ENCODE results near the gene MSL3. TPM values are rescaled to one million over a fixed set of nuclear protein-coding genes. Genes with fewer than 3 reads are reported as not detected.

Gene MSL3
- total RNA-seq, 1 experiment from 2014 or later: 39.3 TPM

GRCh38 chrX:11778230-11778629, 20.2 kb downstream of the MSL3 start:
- CTCF ChIA-PET: no interaction called here
- intact Hi-C loops (cut with micrococcal nuclease; ENCODE audit: unreplicated experiment): no loop called here

GRCh38 chrX:11781133-11781532, 23.1 kb downstream of the MSL3 start:
- intact Hi-C loops (cut with micrococcal nuclease; ENCODE audit: unreplicated experiment): no loop called here
- Histone ChIP-seq H3K4me3 (no peak overlapping the region), H3K79me2 (ENCODE audit: low read depth) (no peaks in the 10 kb centered on the region), H3K4me1 (replicated peaks; ENCODE audit: insufficient read depth) (no peaks in the 10 kb centered on the region), H3K36me3 (ENCODE audit: low read depth) (no peaks in the 10 kb centered on the region), H3K4me2 (no peak overlapping the region), H3K27me3 (ENCODE audit: insufficient read depth, low read depth) (no peaks in the 10 kb centered on the region), H3K9me2 (ENCODE audit: insufficient read depth) (no peaks in the 10 kb centered on the region), H3F3A (ENCODE audit: insufficient read depth, low read depth) (no peaks in the 10 kb centered on the region), H3K27ac (no peak overlapping the region), H2AFZ (no peak overlapping the region), H4K20me1 (ENCODE audit: insufficient read depth) (no peaks in the 10 kb centered on the region), H3K9me3 (ENCODE audit: insufficient read depth, low read depth) (no peaks in the 10 kb centered on the region)
- no TSS peak for BruUV-seq (replicated peaks)
- CTCF ChIA-PET: no interaction called here
- no peak for DNase-seq
- TF ChIP-seq EZH2 (IDR thresholded peaks at IDR 0.05; ENCODE audit: low read depth): no peak
- TF ChIP-seq CTCF (conservative IDR thresholded peaks at IDR 0.05): no peak
- POLR2A ChIA-PET (ENCODE audit: unreplicated experiment): no interaction called here

More at GRCh38 chrX:11778230-11778629, 20.2 kb downstream of the MSL3 start:
- Histone ChIP-seq H4K20me1 (ENCODE audit: insufficient read depth) (no peaks in the 10 kb centered on the region), H3K36me3 (ENCODE audit: low read depth) (no peaks in the 10 kb centered on the region), H2AFZ (no peak overlapping the region), H3K4me2 (no peak overlapping the region), H3K4me3 (no peak overlapping the region), H3K9me3 (ENCODE audit: insufficient read depth, low read depth) (no peaks in the 10 kb centered on the region), H3K79me2 (ENCODE audit: low read depth) (no peaks in the 10 kb centered on the region), H3F3A (ENCODE audit: insufficient read depth, low read depth) (no peaks in the 10 kb centered on the region), H3K9me2 (ENCODE audit: insufficient read depth) (no peaks in the 10 kb centered on the region), H3K27ac (no peak overlapping the region), H3K4me1 (replicated peaks; ENCODE audit: insufficient read depth) (no peaks in the 10 kb centered on the region), H3K27me3 (ENCODE audit: insufficient read depth, low read depth) (no peaks in the 10 kb centered on the region)
- BruUV-seq (replicated peaks): no TSS peak
- TF ChIP-seq CTCF (conservative IDR thresholded peaks at IDR 0.05) (no peak), EZH2 (IDR thresholded peaks at IDR 0.05; ENCODE audit: low read depth) (no peak)
- POLR2A ChIA-PET (ENCODE audit: unreplicated experiment): no interaction called here
- DNase-seq: no peak

GRCh38 chrX:11781734-11782370, 23.8 kb downstream of the MSL3 start:
- Histone ChIP-seq H3K79me2 (ENCODE audit: low read depth) (no peaks in the 10 kb centered on the region), H3F3A (ENCODE audit: insufficient read depth, low read depth) (no peaks in the 10 kb centered on the region), H3K27ac (no peak overlapping the region), H4K20me1 (ENCODE audit: insufficient read depth) (no peaks in the 10 kb centered on the region), H3K27me3 (ENCODE audit: insufficient read depth, low read depth) (no peaks in the 10 kb centered on the region), H3K4me1 (replicated peaks; ENCODE audit: insufficient read depth) (no peaks in the 10 kb centered on the region), H3K4me3 (no peak overlapping the region), H3K9me2 (ENCODE audit: insufficient read depth) (no peaks in the 10 kb centered on the region), H3K36me3 (ENCODE audit: low read depth) (no peaks in the 10 kb centered on the region), H3K9me3 (ENCODE audit: insufficient read depth, low read depth) (no peaks in the 10 kb centered on the region), H3K4me2 (no peak overlapping the region), H2AFZ (no peak overlapping the region)
- no TSS peak for BruUV-seq (replicated peaks)
- ChIA-PET CTCF (no interaction called here), POLR2A (ENCODE audit: unreplicated experiment) (no interaction called here)
- TF ChIP-seq EZH2 (IDR thresholded peaks at IDR 0.05; ENCODE audit: low read depth): no peak
- TF ChIP-seq CTCF (conservative IDR thresholded peaks at IDR 0.05): no peak
- peak in 1 of 2 experiments; percentile 40 for DNase-seq
- intact Hi-C loops (cut with micrococcal nuclease; ENCODE audit: unreplicated experiment): no loop called here

Data from PC-9 (cell line).